Gastroesophageal sphincter (tissue), 4 donors: ENCODE results near the gene SCUBE3. TPM values are rescaled to one million over a fixed set of nuclear protein-coding genes. Genes with fewer than 3 reads are reported as not detected.

ENCODE experiments used
- ATAC-seq: fragments of 150-250 bp; one replicate; pipeline ENCODE4 v1.9.1; 2016; ENCODE audit warnings: mild to moderate bottlenecking, moderate library complexity
- H3K27ac ChIP-seq, 4 donors: fragments of 200-600 bp; sonication (generic) in 3 of 4; 1 replicate in 3 of 4; 2 replicates in 1 of 4; pipeline ENCODE4 v1.5.1; 2016 to 2019
- H3K27me3 ChIP-seq: fragments of 200-600 bp; sonication (generic); one replicate; pipeline ENCODE4 v1.5.1; 2019
- H3K36me3 ChIP-seq, 2 donors: fragments of 200-600 bp; sonication (generic); one replicate each; pipeline ENCODE4 v1.5.1; 2019; ENCODE audit warnings: control low read depth in 1 of 2
- H3K4me1 ChIP-seq, 3 donors: fragments of 200-600 bp; sonication (generic); 1 replicate in 2 of 3; 2 replicates in 1 of 3; pipeline ENCODE4 v1.5.1; 2016 to 2019; ENCODE audit warnings: control low read depth in 2 of 3
- H3K4me3 ChIP-seq, 2 donors: fragments of 200-600 bp; sonication (generic); one replicate each; pipeline ENCODE4 v1.5.1; 2019; ENCODE audit warnings: mild to moderate bottlenecking in 1 of 2, moderate library complexity in 1 of 2
- H3K9me3 ChIP-seq, 3 donors: fragments of 200-600 bp; sonication (generic); one replicate each; pipeline ENCODE4 v1.5.1; 2017 to 2019; ENCODE audit warnings: control low read depth in 2 of 3
- EP300 ChIP-seq: sonication (generic); formaldehyde crosslinking; IDR thresholded peaks from one replicate; pipeline ENCODE4 v1.6.1; 2017; ENCODE audit warnings: antibody characterized with exemption, mild to moderate bottlenecking
- POLR2A ChIP-seq, 2 donors: fragments of 450-650 bp; IDR thresholded peaks; one replicate each; pipeline ENCODE4 v1.6.1; 2017; ENCODE audit warnings: antibody characterized with exemption in 2 of 2, mild to moderate bottlenecking in 2 of 2, moderate library complexity in 1 of 2
- POLR2AphosphoS5 ChIP-seq: sonication (generic); formaldehyde crosslinking; IDR thresholded peaks from one replicate; pipeline ENCODE4 v1.6.1; 2017; ENCODE audit warnings: antibody characterized with exemption
- WGBS, 2 donors: methylation state at CpG; one replicate each; pipeline ENCODE4 v1.1.5; 2018; ENCODE audit warnings: low coverage in 1 of 2; 5-methylcytosine and 5-hydroxymethylcytosine counted together
- total RNA-seq, 4 donors: library from RNA; depleted of rRNA; stranded (reverse); fragments of >200 nt; gene quantifications; one replicate each; pipeline ENCODE4 v1.1.0, GENCODE V29; 2016
- TF ChIP-seq, protein P1 (sequence below), 4 experiments: fragments of 200-600 bp in 2 of 4; fragments of 450-650 bp in 2 of 4; sonication (generic) in 1 of 4; IDR thresholded peaks; one replicate each; pipeline ENCODE4 v1.5.1; 2017 to 2019; ENCODE audit warnings: antibody characterized with exemption in 4 of 4, mild to moderate bottlenecking in 2 of 4, moderate library complexity in 2 of 4

The SCUBE3 gene
- total RNA-seq, 4 donors from 2014 or later: 1.4 to 7.2 (median 3.0) TPM

DNA sequence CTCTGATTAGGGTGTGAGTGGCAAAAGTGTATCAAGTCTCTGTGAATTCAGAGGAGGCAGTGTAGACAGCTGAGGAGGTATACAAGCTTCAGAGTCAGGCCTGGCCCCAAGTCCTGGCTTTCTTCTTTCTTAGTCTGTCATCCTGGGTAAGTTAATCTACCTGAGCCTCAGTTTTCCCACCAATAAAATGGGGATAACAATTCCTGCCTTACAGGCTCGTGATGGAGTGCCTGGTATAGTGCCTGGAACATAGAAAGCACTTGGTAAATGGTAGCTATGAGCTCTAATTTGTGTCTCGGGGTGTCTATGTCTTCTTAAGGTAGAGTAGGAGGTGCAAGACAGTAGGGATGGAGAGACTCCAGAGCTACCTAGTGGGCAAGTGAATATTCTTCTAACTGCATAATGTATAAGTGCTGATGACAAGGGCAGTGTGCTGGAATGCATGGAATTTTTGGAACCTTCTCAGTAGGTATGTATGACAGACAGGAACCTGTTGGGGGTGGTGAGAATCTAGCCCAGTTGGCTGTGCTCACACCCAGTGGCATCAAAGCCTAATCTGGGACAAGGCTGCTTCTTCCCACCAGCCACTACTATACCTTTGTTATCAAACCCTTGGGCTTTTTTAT lies 4.0 kb upstream of the SCUBE3 start:
- ATAC-seq: no peak
- WGBS, 2 donors: 71% methylated on average over 1 of the region's 2 CpGs; no CpG with 5 or more reads in 1 of the 2 donors
- no peak overlapping the region for H3K4me3 ChIP-seq

DNA sequence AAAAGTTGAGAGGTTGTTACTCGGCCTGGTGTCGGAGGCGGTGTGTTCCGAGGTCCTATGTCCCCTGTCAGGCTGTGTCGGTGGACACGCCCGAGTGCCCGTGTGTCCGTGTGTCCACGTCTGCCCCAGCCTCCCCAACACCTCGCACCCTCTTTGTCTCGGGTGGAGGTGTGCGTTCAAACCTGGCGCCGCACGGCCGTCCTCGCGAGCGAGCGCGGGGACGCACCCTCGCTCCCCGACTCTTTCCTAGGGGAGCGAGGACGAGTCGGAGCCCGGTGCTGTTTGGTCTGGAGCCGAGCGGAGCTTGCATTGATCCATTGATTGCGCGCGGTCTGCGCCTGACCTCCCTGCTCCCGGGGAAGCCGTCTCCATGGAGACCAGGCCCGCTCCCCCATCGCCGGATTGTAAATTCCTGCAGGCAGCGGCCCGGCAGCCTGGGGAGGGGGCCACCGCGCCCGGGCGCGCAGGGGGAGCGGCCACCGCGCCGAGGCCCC lies 411 bp upstream of the SCUBE3 start:
- H3K9me3 ChIP-seq: no peaks in the 10 kb centered on the region
- peak overlapping the region; percentile 43 to 68 for H3K4me3 ChIP-seq
- no peak for ATAC-seq
- H3K27ac ChIP-seq: no peak overlapping the region
- TF ChIP-seq EP300: no peak
- no peak for TF ChIP-seq POLR2AphosphoS5
- no peak for TF ChIP-seq POLR2A (IDR thresholded peaks at IDR 0.05)
- WGBS, 2 donors: 0% methylated on average over 3 of the region's 51 CpGs; no CpG with 5 or more reads in 1 of the 2 donors
- H3K4me1 ChIP-seq: peaks cover 0 to 46% (median 10%) of the 10 kb centered on the region in 3 donors
- peaks cover 60% of the 10 kb centered on the region for H3K27me3 ChIP-seq
- no peaks in the 10 kb centered on the region for H3K36me3 ChIP-seq

More for the DNA sequence above, 4.0 kb upstream of the SCUBE3 start:
- Histone ChIP-seq H3K4me1 (peaks cover 0 to 18% (median 10%) of the 10 kb centered on the region in 3 donors), H3K27ac (no peak overlapping the region), H3K27me3 (peaks cover 58% of the 10 kb centered on the region), H3K9me3 (no peaks in the 10 kb centered on the region), H3K36me3 (no peaks in the 10 kb centered on the region)
- no peak for TF ChIP-seq EP300
- no peak for TF ChIP-seq POLR2A (IDR thresholded peaks at IDR 0.05)
- no peak for TF ChIP-seq POLR2AphosphoS5
- TF ChIP-seq, protein P1, sequence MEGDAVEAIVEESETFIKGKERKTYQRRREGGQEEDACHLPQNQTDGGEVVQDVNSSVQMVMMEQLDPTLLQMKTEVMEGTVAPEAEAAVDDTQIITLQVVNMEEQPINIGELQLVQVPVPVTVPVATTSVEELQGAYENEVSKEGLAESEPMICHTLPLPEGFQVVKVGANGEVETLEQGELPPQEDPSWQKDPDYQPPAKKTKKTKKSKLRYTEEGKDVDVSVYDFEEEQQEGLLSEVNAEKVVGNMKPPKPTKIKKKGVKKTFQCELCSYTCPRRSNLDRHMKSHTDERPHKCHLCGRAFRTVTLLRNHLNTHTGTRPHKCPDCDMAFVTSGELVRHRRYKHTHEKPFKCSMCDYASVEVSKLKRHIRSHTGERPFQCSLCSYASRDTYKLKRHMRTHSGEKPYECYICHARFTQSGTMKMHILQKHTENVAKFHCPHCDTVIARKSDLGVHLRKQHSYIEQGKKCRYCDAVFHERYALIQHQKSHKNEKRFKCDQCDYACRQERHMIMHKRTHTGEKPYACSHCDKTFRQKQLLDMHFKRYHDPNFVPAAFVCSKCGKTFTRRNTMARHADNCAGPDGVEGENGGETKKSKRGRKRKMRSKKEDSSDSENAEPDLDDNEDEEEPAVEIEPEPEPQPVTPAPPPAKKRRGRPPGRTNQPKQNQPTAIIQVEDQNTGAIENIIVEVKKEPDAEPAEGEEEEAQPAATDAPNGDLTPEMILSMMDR (IDR thresholded peaks at IDR 0.05): no peak

DNA sequence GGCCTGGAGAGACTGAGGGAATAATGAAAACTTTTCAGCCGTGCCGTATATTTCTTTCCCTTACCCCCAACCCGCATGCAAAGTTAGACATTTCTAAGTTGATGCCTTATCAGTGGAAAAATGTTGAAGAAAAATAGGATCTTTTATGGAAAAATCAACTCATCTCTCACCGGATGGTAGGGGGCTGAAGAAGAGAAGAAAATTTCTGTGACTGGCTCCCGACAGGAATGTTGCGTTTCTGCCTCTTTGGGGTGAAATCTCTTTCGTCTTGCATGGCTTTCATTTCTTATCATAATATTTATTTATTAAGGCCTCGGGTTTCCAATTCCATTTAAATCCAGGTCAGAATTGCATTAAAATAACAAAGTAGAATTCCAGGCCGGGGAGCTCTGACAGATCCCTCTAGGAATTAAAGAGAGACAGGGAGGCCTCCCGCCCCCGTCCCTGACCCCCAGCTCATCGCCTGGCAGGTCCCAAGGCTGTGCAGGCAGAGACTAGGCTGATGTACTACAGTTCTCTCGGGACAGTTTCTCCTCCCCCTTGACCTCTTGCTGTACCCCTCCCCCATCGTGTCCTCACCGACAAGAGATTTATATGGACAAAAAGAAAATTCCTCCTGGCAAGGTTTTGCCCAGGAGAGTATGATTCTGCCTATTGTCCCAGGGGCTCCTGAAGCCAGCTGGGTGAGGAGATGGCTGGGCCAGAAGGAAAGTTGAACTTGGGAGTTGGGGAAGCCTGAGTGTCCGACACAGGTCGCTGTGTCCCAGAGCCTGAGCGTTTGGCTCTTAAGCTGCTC lies 1.3 kb downstream of the SCUBE3 start:
- 23 to 41% methylated on average over 11 to 14 of the region's 18 CpGs for WGBS, 2 donors
- Histone ChIP-seq H3K9me3 (no peaks in the 10 kb centered on the region), H3K27me3 (peaks cover 56% of the 10 kb centered on the region), H3K4me1 (peaks cover 0 to 54% (median 10%) of the 10 kb centered on the region in 3 donors), H3K27ac (peak overlapping the region in 2 of 4 donors; percentile 10 to 33), H3K36me3 (no peaks in the 10 kb centered on the region), H3K4me3 (peak overlapping the region; percentile 43 to 68)
- ATAC-seq: no peak
- TF ChIP-seq, protein P1 (IDR thresholded peaks at IDR 0.05): no peak
- TF ChIP-seq POLR2AphosphoS5 (no peak), POLR2A (IDR thresholded peaks at IDR 0.05) (no peak), EP300 (no peak)

DNA sequence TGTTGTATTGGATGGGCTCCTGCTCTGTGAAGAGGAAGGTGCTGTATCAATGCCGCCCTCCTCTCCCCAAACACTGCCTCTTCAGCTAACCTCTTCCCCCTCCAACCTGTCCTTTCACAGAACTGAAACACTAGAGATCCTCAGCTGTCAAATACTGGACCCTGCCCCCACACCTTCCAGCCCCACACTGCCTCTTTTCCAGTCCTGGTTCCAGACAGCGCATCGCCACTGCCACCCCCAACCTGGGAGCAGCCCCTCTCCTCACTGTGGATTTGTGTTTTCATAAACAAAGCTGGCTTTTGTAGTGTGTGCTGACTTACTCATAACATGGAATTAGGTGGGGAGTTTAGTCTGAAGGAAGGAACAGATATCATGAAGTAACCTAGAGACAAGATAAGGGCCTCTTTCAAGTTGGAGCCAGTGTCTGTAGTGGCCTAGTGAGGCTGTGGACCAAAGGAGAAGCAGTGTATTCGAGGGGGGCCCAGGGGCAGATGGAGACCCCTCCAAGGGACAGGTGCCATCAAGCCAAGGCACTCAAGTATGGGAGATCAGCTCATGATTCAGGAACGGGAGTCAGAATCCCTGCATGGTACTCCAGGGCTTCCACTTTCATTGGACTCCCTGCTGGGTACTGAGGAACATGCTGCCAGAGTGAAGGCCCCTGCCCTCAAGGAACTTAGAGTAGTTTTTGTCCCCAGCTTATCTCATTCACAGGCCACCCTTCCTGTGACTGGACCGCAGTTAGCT lies 2.1 kb downstream of the SCUBE3 start:
- no peak overlapping the region for H3K4me3 ChIP-seq
- 86 to 87% methylated on average over 4 to 6 of the region's 6 CpGs for WGBS, 2 donors
- TF ChIP-seq POLR2A (IDR thresholded peaks at IDR 0.05): no peak
- no peak for TF ChIP-seq POLR2AphosphoS5
- TF ChIP-seq, protein P1 (IDR thresholded peaks at IDR 0.05): no peak
- no peak for TF ChIP-seq EP300
- H3K9me3 ChIP-seq: no peaks in the 10 kb centered on the region
- peak overlapping the region in 2 of 4 donors; percentile 10 to 33 for H3K27ac ChIP-seq
- H3K36me3 ChIP-seq: no peaks in the 10 kb centered on the region
- H3K27me3 ChIP-seq: peaks cover 48% of the 10 kb centered on the region
- H3K4me1 ChIP-seq: peaks cover 0 to 54% (median 10%) of the 10 kb centered on the region in 3 donors
- ATAC-seq: no peak

DNA sequence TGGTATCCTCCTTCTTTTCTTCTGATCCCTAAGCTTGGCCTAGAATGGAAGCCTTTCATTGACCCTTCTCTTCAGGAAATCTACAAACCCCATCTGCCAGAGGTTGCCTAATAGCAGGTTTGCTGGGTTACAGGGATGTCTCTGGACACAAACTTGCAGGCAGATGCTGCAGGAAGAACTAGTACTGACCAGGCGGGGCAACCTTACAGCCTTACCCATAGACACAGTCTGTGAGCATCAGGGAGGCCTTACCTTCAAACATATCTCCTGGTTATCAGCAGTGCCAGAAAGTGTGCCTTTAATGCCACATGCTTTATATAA lies 2.6 kb downstream of the SCUBE3 start:
- H3K27me3 ChIP-seq: peaks cover 44% of the 10 kb centered on the region
- H3K36me3 ChIP-seq: no peaks in the 10 kb centered on the region
- no peak for TF ChIP-seq POLR2A (IDR thresholded peaks at IDR 0.05)
- H3K9me3 ChIP-seq: no peaks in the 10 kb centered on the region
- H3K4me3 ChIP-seq: no peak overlapping the region
- WGBS, 2 donors: no CpG with 5 or more reads among the region's 1 CpG
- no peak overlapping the region for H3K27ac ChIP-seq
- H3K4me1 ChIP-seq: peaks cover 0 to 54% (median 10%) of the 10 kb centered on the region in 3 donors
- no peak for ATAC-seq
